SW 1271 (cell line): ENCODE results near the gene SLC39A11.
"Not testable (repeated sequence)": the region's sequence is repeated elsewhere in the genome, so short reads cannot be mapped to it uniquely, and the experiment has no call there.

Experiments
- DNase-seq, 2 experiments: peaks; one replicate each; lab custom pipeline; 2025; lab: John Stamatoyannopoulos, UW

Gene SLC39A11

GRCh38 chr17:73107191-73107590, 14.7 kb upstream of the SLC39A11 start:
- DNase-seq = no peak

- DNase-seq = no peak
Measured at GRCh38 chr17:73105431-73105830, 12.9 kb upstream of the SLC39A11 start.

- DNase-seq = no peak
Measured at GRCh38 chr17:73104450-73104849, 12.0 kb upstream of the SLC39A11 start.

DNA sequence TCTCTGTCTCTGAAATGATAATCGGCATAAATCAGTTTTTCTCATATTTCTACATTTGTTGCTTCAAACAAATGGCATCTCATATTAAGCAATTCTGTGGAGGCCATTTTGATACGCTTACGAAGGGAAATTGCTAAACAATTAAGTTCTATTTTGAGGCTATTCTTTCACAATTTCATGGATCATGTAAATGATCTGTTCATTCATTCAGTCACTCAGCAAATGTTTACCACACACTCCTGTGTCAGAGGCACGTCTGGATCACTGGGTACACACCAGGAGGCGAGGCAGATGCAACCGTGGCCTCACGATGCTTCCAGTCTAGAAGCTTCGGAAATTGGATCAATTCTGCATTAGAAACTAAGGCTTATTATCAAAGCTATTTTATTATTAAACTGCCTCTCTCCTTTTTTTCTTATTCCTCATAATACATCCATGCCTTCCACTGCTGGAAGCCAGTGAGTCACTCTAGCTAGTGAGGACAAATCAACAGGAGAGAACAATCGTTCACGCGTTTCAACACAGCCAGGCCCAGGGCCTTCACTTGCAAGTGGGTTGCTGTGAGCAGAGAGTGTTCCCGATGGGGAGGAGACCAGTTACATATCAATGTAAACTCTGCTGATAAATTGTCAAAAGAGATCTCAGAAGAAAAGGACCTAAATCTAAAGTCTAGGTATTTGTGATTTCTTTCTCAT, 11.3 kb upstream of the SLC39A11 start:
- no peak for DNase-seq

GRCh38 chr17:73101031-73101430, 8.5 kb upstream of the SLC39A11 start:
- DNase-seq = no peak

GRCh38 chr17:73100363-73100762, 7.9 kb upstream of the SLC39A11 start:
- no peak for DNase-seq

DNA sequence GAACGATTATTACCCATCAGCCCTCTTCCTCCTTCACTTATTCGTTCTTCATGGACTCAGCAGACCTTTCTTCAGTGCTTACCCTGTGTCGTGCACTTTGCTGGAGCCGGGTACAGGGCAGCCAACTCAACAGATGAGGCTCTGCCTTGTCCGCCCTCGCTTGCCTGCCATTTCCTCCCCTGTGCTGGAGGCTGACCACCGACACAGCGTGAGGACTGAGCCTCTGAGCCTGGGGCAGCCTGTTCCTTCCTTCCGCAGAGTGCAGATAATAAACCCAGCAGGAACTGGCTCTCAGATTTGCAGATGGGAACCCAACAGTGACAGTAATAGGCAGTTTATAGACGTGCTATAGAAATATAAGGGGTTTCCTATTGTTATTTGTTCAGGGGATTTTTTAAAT, 7.0 kb upstream of the SLC39A11 start:
- DNase-seq = no peak

DNA sequence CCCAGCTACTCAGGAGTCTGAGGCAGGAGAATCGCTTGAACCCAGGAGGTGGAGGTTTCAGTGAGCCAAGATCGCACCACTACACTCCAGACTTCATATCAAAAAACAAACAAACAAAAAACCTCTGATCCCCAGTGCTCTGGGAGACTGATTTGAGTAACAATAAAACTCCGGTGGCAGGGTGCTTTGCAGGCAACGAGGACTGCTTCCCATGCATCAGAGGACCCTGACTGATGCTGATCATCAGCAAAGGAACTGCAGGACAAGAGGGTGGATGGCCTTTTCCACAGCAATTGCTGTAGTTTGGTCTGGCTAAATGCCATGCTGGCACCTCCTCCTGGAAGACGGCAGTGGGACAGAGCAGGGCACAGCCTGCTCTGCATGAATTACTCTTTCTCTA, 6.4 kb upstream of the SLC39A11 start:
- DNase-seq = no peak

- not testable (repeated sequence) for DNase-seq
Measured at GRCh38 chr17:73097973-73098765, 5.7 kb upstream of the SLC39A11 start.

- no peak for DNase-seq
Measured at GRCh38 chr17:73096866-73097265, 4.4 kb upstream of the SLC39A11 start.

GRCh38 chr17:73096211-73096610, 3.7 kb upstream of the SLC39A11 start:
- DNase-seq = no peak

DNA sequence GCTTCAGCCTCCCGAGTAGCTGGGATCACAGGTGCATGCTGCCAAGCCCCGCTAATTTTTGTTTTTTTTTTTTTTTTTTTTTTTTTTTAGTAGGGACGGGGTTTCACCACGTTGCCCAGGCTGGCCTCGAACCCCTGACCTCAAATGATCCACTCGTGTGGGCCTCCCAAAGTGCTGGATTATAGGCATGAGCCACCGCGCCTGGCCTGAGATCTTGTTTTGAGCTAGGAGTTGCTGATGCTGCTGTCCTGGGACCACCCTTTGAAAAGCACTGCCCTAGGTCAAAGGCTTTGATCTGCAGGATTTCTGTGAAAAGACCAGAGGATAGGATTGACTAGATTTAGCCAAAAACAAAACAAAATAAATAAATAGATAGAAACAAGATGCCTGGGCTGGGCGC, 798 bp upstream of the SLC39A11 start:
- DNase-seq = no peak

DNA sequence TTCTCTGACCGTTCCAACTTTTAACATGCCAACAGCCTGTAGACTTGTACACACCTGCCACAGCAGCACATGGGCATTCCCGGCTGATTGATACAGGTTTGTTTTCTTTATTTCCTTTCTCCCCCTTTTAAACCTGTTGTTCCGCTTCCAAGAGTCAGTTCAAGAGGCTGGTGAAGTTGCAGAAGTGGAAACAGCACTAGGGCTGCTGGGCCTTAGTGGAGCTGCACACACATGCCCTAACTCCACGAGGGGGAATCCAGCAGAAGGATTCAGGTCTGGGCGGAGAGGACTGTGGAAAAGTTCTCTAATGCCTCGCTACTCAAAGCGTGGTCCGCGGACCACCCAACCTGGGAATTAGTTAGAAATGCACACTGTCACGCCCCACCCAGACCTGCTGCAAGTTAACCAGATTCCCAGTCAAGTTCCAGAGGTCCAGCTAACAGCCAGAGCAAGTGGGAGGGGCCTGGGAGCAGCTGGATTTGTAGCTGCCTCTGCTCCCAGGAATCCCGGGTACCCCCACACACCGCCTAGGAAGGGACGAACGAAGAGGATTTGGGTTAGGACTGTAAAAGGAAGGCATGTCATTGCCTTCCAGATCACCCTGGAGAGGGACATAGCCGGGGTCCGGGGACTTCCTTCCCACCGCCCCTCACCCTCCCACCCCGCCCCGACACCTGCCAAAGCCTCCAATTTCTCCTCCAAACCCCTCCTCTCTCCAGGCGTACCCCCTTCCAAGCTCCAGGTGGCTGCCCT, 542 bp downstream of the SLC39A11 start:
- peak in 1 of 2 experiments; percentile 40 for DNase-seq

DNA sequence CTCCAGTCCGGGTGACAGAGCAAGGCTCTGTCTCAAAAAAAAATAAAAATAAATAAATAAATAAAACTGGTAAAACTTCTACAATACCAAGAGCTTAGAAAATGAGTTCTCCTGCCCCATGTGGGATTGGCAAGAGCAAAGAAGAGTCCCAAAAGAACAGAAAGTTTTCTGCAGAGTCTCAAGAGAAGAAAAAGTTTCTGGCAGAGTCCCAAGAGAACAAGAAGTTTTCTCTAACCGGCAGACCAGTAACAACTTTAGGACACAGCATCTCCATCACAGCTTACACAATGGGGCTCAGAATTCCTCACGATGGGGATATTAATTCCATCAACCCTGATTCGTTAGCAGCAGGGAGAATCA, 1.1 kb downstream of the SLC39A11 start:
- no peak for DNase-seq

DNA sequence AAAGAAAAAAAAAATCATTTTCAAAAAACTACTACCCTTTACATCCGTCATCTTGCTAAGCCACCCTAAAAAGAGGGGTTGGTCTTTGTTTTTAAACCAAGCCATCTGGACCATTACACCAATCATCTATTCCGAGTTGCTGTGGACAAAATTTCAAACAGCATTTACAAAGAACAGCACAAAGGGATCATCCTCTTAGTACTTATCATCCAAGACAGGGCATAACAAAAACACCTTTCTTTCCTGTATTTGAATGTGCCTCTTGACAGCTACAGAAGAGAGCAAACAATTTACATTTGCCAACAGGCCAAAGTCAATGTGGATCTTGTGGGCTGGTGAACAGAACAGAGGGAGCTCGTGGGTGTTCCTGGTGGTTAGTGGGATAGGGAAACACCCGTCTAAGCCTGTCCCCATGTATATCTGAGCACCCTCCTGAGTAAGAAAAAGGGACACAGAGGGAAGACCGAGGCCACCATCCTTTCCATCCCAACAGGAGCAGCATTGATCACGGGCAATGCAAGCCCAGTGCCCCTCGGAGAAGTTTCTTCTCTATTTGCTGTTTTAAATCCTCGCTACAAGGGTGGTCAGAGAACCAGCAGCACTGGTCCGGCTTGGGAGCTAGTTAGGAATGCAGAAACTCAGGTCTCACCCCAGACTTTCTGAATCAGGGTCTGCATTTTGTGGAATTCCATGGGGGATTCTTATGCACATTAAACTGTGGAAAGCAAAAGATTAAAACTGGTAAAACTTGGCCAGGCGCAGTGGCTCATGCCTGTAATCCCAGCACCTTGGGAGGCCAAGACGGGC, 1.9 kb downstream of the SLC39A11 start:
- DNase-seq = no peak

- DNase-seq = no peak
Measured at GRCh38 chr17:73089322-73090317, 2.9 kb downstream of the SLC39A11 start.

DNA sequence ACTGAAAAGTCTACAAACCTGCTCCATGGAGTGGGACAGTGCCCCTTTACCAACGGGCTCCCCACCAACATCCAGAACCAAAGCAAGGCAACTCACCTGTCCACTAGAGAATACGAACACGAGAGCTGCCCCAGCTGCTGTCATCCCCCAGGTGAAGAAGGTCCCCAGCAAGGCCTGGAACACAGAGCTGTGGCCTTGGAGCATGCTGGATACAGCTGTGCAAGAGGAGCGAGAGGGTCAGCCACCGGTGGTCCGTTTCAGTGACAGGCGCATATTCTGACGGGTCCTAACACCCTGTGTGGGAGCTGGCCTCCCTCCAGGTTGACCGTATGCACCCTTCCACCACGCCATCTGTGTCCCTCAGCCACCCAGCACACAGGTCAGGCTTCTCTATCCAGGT, 3.9 kb downstream of the SLC39A11 start:
- no peak for DNase-seq

- DNase-seq = no peak
Measured at GRCh38 chr17:73083432-73083831, 9.1 kb downstream of the SLC39A11 start.

DNA sequence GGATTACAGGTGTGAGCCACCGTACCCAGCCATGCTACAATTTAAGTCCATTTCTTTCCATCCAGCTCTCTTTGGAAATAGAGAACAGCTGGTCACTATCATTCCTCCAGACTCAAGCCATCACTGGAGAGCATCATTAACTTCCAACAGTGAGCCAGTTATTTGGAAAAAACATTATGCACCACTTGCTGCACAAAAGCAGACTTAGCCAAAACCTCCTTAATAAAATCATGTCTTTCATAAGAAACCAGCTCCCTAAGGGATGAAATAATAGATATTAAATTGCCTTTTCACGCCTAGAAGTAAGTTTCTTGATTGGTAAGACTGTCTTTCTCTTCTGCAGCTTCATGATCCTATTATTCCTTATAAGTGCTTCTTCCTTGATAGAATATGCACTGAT, 17.9 kb downstream of the SLC39A11 start:
- no peak for DNase-seq

DNA sequence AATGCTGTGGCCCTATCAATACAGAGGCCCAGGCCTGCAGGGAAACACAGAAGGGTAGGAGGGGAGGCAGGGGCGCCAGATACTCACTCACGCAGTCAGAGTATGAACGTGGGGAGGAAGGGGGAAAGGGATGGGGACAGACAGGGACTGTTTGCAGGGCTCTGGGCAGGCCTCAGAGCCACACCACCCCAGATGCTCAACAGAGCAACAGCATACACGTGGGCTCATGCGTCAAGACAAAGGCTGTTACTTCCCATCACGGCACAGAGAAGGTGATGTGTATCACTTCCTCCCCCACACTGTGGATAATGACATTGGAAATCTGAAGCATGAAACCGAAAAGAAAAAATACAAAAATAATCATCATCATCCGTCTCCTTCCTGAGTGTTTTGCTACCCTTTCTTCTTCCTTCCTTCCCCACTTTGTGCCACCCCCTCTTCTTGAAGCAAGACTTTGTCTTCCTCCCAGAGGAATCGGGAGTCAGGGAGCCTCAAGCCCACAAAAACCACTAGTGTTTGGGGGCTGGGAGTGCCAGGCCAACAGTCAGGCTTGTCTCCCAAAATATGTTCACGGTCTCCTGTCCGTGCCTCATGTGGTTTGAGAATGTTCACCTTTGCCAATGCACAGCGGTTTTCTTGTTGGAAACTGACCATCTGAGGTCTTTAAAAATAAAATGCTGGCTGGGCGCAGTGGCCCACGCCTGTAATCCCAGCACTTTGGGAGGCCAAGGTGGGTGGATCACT, 20.1 kb downstream of the SLC39A11 start:
- DNase-seq = no peak
